SW480 (cell line): ENCODE data around the gene TRAPPC4.
"Not testable (repeated sequence)": the region's sequence is repeated elsewhere in the genome, so short reads cannot be mapped to it uniquely, and the experiment has no call there.

Source experiments
- DNase-seq: peaks from one replicate; pipeline ENCODE4 v3.0.0-alpha.2; 2016; ENCODE audit warnings: low spot score

Gene TRAPPC4

DNA sequence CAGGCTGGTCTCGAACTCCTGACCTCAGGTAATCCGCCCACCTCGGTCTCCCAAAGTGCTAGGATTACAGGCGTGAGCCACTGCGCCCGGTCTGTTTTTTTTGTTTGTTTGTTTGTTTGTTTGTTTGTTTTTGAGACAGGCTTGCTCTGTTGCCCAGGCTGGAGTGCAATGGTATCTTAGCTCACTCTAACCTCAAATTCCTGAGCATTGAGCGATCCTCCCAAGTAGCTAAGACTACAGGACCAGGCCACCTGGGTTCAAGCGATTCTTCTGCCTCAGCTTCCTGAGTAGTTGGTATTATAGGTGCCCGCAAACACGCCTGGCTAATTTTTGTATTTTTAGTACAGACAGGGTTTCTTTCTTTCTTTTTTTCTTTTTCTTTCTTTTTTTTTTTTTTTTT lies 14.9 kb downstream of the TRAPPC4 start:
- not testable (repeated sequence) for DNase-seq

GRCh38 chr11:119034813-119035212 lies 16.2 kb downstream of the TRAPPC4 start:
- no peak for DNase-seq

GRCh38 chr11:119038884-119039283 lies 20.3 kb downstream of the TRAPPC4 start:
- no peak for DNase-seq

- not testable (repeated sequence) for DNase-seq
Measured at GRCh38 chr11:119039471-119039870, 20.9 kb downstream of the TRAPPC4 start.

DNA sequence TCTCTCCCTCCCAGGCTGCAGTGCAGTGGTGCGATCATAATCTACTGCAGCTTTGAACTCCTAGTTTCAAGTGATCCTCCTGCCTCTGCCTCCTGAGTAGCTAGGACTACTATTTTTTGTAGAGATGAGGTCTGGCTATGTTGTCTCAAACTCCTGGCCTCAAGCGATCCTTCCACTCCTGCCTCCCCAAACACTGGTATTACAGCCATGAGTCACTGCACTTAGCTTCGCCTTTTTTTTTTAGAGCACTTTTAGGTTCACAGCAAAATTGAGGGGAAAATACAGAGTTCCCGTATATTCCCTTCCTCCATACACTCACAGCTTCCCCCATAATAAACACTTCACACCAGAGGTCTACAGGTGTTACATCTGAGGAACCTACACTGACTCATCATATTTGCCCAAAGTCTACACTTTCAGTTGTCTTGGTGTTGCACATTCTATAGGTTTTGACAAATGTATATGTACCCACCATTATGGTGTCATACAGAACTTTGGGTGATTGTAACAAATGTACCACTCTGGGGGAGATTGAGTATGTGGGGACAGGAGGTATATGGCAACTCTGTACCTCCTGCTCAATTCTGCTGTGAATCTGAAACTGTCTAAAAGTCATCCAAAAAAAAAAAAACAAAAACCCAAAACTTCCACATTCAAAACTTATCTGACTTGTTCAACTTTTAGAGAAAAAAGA lies 23.4 kb downstream of the TRAPPC4 start:
- DNase-seq = no peak

GRCh38 chr11:119042927-119043326 lies 24.4 kb downstream of the TRAPPC4 start:
- DNase-seq = no peak

DNA sequence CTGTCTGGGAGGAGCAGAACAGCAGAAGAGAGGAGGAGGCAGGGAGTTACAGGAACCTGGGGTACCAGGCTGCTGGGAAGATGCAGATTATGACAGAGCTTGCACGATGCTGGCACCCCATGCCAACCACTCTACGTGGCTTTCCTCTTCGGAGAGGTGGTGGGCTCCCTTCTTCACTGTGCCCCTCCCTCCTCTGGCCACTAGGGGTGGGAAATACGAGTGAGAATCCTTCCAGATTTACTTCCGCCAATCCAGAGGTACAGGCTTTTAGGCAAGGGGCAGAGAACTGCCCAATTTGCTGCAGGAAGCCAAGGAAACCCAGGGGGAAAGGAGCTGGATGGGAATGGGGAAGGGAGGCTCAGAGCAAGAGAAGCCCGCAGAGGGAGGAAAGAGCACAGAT lies 26.1 kb downstream of the TRAPPC4 start:
- no peak for DNase-seq

GRCh38 chr11:119046489-119046888 lies 27.9 kb downstream of the TRAPPC4 start:
- DNase-seq = no peak

DNA sequence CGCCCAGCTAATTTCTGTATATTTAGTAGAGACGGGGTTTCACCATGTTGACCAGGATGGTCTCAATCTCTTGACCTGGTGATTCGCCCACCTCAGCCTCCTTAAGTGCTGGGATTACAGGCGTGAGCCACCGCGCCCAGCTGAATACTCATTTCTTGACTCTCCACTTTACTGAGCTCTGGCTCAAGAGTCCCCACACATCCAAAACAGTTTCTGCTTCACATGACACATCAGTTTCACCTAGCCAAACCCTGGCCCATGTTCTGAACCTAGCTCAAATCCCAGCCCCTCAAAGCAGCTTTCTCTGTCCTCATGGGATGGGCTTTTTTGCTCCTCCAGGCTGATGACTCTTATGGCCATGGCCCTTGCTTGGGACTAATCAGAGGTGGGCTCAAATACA lies 28.6 kb downstream of the TRAPPC4 start:
- DNase-seq = no peak

DNA sequence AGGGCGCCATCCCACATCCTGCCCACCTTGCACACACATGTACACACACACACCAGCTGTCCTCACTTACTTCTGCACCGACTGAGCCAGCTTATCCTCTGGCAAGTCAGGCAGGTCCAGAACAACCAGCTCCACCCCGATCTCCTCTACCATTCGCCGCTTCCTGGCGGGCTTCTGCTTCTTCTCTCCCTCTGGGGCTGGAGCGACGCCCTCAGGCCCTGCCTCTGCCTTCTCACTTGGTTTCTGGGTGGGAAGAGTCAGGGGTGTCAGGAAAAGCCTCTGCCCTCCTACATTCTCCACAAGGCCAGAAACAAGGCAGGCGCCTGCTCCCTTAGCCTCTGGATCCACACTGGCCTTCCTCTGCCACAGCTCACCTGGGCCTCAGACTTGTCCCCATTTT lies 30.1 kb downstream of the TRAPPC4 start:
- DNase-seq = no peak

DNA sequence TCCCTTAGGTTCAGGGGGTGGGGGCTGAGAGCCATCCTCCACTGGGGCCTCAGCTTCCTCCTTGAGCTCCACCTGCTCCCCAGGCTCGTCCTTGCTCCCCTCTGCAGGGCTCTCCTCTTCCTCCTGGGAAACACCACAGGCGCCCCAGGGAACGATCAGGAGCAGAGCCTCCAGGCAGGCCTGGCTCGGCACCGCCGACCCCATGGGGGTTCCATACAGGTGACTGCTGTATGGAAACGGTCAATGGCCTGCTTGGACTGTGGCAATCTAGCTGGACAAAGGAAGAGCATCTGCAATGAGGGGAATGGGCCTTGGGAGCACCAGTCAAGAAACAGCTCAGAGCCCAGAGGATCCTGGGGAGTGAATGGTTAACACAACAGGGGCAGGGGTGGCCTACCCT lies 30.5 kb downstream of the TRAPPC4 start:
- DNase-seq = no peak

DNA sequence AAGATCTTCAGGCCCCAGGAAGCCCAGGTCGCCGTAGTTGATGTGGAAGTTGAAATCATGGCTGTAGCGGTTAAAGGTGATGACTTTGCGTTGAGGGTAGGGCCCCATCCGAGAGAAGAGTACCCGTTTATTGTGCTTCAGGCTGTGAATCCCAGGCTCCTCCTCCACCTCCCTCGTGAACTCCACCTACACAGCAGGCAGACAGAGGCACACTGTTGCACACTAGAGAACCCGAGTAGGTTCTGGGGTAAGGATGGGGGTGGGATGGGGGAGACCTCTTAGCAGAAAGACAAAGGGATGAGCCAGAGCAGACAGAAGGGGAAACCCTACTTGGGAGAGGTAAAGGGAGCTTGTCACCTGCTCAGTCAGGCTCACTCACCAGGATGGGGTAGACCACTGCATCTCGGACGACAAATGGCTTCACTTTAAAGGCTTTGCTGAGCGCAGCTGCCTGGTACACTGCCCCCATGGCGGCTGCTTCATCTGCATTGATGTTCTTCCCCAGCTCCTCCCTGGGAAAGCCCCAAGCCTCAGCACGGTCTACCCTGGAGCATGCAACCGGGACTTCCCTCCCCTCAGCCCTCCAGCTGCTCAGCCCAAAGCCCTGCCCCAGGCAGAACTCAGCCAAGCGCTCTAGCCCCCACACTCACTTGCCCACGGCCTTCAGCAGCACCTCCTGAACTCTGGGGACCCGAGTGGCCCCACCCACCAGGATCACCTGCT lies 33.0 kb downstream of the TRAPPC4 start:
- DNase-seq = no peak

DNA sequence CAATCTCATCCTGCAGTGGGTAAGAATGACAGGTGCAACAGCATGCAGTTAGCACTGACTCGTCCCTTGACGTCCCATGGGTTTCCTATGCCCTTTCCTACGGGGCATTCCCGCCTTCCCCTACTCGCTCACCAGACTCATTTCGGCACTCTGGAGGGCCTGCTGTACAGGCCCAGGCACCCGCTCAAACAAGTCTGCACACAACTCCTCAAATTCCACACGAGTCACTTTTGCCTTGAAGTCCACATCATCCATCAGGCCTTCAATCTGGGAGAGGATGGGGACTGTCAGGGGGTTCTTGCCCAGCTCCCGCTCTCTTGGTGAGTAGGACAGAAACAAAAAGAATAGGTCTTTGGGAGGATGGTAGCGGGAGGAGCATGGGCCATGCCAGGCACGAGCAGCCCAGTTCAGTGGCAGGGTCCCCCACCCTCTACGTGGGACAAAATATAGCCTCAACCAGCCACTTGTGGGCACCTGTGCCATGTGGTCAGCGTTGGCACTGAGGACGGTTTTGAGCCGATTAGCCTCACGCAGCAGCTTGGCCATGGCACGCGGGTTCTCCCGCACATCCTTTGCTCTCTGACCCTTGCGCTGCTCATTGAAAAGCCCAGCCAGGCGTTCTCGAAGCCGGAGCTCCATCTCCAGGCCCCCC lies 33.7 kb downstream of the TRAPPC4 start:
- no peak for DNase-seq

DNA sequence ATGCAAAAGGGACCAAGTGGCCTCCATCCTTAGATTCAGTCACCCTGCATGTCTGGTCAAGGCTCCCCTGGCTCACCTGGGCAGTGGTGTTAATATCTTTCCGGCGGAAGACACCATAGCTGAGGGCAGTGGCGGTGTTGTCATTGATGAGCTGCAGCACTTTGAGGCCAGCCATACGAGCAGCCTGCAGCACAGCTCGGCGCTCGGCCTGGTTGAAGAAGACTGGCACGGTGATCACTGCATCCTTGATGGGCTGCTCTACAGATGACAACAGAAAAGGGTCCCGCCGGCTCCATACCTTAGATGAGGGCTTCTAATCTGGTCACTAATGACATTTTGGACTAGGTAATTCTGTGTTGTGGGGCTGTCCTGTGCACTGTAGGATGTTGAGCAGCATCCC lies 35.9 kb downstream of the TRAPPC4 start:
- DNase-seq = no peak

- peak; percentile 38 for DNase-seq
Measured at GRCh38 chr11:119055901-119056300, 37.3 kb downstream of the TRAPPC4 start.

GRCh38 chr11:119056421-119056999 lies 37.9 kb downstream of the TRAPPC4 start:
- DNase-seq = peak; percentile 53

DNA sequence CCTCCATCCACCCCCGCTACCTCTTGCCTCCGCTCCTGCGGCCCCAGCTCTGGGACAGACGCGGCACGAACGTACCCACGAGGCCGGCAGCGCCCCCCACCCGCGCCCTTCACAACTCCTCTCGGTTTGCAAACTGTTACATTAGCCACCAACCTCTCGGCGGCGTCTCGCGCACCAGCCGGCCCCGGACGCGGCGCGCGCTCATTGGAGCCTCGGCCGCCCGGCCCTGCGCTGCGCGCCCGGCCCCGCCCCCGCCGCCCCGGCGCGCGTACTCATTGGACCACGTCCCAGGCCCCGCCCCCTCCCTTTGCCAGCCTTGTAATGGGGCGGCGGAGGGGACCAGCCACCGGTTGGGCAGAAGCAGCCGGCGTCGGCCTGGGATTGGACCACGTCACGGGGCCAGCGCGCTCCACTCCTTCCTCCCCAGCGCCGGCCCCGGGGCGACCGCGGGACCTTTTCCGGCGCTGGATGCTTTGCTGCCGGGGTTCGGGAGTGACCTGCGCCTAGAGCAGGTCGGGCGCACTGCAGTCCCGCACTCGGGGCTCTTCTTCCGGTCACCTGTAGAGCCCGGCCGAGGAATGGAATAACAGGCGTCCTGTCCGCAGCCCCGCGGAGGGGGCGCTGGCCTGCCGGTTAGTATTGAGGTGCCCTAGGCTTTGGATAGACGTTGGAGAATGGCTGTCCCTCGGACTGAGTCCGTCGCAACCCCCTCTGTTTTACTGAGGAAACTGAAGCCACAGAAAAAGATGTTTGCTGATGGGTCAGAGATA lies 38.6 kb downstream of the TRAPPC4 start, which contains the start of gene HYOU1:
TSS of gene HYOU1 (minus strand) at position 206 of the 770 bp plus-strand sequence. CDS start 1,045 bp downstream, outside the sequence.
- peak; percentile 97 for DNase-seq

DNA sequence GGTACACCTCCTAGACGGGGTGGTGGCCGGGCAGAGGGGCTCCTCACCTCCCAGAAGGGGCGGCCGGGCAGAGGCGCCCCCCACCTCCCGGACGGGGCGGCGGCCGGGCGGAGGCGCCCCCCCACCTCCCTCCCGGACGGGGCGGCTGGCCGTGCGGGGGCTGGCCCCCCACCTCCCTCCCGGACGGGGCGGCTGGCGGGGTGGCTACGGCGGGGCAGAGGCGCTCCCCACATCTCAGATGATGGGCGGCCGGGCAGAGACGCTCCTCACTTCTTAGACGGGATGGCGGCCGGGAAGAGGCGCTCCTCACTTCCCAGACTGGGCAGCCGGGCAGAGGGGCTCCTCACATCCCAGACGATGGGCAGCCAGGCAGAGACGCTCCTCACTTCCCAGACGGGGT lies 40.6 kb downstream of the TRAPPC4 start:
- not testable (repeated sequence) for DNase-seq

DNA sequence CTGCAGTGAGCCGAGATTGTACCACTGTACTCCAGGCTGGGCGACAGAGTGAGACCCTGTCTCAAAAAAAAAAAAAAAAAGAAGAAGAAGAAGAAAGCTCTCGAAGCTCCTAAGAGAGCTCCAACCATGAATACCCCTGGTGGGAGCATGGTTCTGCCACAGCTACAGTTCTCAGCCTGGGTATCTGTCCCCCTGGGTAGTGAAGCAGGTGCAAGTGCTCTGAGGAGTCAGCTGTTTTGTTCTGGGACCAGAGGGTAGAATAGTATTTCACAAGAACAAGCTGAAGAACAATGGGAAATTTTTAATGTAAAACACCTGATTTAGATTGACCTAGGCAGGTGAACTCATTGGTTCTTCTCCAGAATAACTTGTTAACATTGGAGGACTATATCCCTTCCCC lies 42.7 kb downstream of the TRAPPC4 start:
- no peak for DNase-seq

DNA sequence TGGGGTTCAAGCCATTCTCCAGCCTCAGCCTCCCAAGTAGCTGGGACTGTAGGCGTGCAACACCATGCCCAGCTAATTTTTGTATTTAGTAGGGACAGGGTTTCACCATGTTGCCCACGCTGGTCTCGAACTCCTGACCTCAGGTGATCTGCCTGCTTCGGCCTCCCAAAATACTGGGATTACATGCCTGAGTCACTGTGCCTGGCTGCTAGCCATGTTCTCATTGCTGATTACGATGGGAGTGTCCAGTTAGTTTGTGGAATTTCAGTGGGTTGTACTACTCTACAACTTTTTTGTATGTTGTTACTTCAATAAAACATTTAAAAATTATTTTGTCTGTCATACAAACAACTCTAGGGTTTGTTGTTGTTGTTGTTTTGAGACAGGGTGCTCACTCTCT lies 44.2 kb downstream of the TRAPPC4 start:
- no peak for DNase-seq

DNA sequence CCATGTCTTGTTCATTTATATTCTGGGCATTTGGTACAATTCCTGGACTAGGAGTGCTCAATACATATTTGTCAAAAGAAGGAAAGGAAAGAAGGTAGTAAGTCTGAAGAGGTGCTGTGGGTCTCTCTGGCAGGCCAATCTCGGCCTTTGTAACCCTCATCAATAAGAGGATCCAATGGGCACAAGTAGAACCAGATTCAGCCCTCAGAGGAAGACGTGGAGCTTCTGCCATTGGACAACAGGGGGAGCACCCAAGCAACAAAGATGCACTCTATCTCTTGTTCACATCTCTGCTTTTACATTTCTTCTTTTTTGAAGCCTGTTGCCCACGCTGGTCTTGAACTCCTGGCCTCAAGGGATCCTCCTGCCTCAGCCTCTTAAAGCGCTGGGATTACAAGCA lies 46.8 kb downstream of the TRAPPC4 start:
- DNase-seq = peak; percentile 55
